ENCODE data around the gene MGME1.
"Not testable (repeated sequence)": the region's sequence is repeated elsewhere in the genome, so short reads cannot be mapped to it uniquely, and the experiment has no call there.

Gene MGME1

DNA sequence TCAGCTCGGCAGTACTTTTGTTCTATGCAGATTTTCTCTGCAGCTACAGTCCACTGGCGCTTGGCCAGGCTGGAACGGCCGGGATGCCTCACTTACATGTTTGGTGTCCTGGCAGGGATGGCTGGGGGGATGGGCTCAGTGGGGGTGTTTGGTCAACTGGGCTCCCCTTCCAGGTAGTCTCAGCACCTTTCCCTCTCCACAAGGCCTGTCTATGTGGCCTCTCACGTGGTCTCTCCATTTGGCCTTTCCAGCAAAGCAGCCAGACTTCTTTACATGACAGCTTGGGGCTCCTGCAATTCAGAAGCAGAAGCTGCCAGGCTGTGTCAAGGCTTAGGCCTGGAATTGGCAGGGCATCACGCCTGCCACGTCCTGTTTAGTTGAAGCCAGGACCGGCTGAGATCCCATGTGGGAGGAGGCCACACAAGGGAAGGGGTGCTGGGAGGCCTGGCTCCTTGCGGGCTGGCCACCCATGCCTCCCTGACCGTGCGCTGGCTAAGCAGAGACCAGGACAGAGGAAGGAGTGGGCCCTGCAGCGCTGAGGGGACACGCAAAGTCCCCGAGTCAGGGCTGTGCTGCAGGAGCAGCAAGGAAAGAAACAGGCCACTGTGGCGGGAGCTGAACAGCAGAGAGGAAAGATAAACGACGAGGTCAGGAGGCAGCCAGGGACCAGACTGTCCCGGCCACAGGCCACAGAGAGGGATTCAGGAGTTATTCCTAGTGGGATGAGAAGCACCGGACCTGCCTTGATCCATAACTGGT, 38.9 kb downstream of the MGME1 start:
- Mint-ChIP-seq H3K27me3 (peaks cover 10% of the 10 kb centered on the region), H3K27ac (no peak overlapping the region), H3K9me3 (no peaks in the 10 kb centered on the region), H3K4me3 (no peak overlapping the region), H3K4me1 (peaks cover 33% of the 10 kb centered on the region), H3K36me3 (no peaks in the 10 kb centered on the region)
- no peak for ATAC-seq

DNA sequence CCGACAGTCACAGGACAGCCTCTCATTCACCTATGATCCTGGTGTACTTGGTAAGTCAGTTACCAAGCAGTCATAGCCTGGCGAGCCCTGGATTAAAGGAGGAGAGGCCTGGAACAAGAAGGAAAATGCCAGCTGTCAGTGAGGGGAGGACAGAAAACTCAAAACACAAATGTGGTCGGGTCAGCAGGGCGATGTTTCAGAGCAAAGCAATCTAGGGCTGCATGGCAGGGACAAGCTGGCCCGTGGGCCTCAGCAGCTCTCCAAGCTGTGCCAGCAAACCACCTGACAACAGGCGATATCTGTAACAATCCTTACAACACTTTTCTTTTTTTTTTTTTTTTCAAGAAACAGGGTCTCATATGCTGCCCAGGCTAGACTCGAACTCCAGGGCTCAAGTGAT, 40.3 kb downstream of the MGME1 start:
- no peak for ATAC-seq
- H3K4me3 Mint-ChIP-seq, result no peak overlapping the region
- peaks cover 10% of the 10 kb centered on the region for H3K27me3 Mint-ChIP-seq
- no peaks in the 10 kb centered on the region for H3K36me3 Mint-ChIP-seq
- H3K9me3 Mint-ChIP-seq, result no peaks in the 10 kb centered on the region
- H3K4me1 Mint-ChIP-seq, result peaks cover 26% of the 10 kb centered on the region
- H3K27ac Mint-ChIP-seq, result no peak overlapping the region

- Mint-ChIP-seq H3K9me3 (no peaks in the 10 kb centered on the region), H3K4me1 (peaks cover 8% of the 10 kb centered on the region), H3K4me3 (no peak overlapping the region), H3K27ac (no peak overlapping the region), H3K36me3 (no peaks in the 10 kb centered on the region), H3K27me3 (peaks cover 10% of the 10 kb centered on the region)
- no peak for ATAC-seq
Observed at GRCh38 chr20:18011482-18011881, 42.7 kb downstream of the MGME1 start.

- peak; percentile 50 for ATAC-seq
Observed at GRCh38 chr20:18011951-18012645, 43.3 kb downstream of the MGME1 start.

GRCh38 chr20:18012901-18013300, 44.1 kb downstream of the MGME1 start:
- no peak overlapping the region for H3K4me3 Mint-ChIP-seq
- no peak for ATAC-seq
- no peak overlapping the region for H3K27ac Mint-ChIP-seq
- H3K4me1 Mint-ChIP-seq, result peaks cover 8% of the 10 kb centered on the region
- no peaks in the 10 kb centered on the region for H3K36me3 Mint-ChIP-seq
- H3K27me3 Mint-ChIP-seq, result peaks cover 10% of the 10 kb centered on the region
- H3K9me3 Mint-ChIP-seq, result no peaks in the 10 kb centered on the region

More at GRCh38 chr20:18011951-18012645, 43.3 kb downstream of the MGME1 start:
- peaks cover 8% of the 10 kb centered on the region for H3K4me1 Mint-ChIP-seq
- H3K27me3 Mint-ChIP-seq, result peaks cover 10% of the 10 kb centered on the region
- no peak overlapping the region for H3K27ac Mint-ChIP-seq
- no peak overlapping the region for H3K4me3 Mint-ChIP-seq
- no peaks in the 10 kb centered on the region for H3K9me3 Mint-ChIP-seq
- no peaks in the 10 kb centered on the region for H3K36me3 Mint-ChIP-seq

DNA sequence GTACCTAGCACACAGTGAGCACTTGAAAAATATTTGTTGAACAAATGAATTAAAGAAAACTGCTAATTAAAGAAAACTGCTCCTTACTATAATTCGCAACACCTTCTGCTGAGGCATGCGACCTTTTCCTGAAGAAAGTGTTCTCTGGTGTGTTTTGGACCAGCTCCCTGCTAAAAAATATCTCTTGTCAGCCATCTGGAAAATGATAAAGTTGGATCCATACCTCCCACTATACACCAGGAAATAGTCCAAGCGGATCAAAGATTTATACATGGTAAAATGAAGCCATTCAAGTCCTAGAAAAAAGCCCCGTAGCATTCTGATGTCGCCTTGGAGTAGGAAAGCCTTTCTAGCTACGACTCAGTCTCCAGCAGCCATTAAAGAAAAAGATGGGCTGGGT, 45.6 kb downstream of the MGME1 start:
- no peaks in the 10 kb centered on the region for H3K9me3 Mint-ChIP-seq
- H3K4me3 Mint-ChIP-seq, result no peak overlapping the region
- no peak overlapping the region for H3K27ac Mint-ChIP-seq
- peaks cover 10% of the 10 kb centered on the region for H3K27me3 Mint-ChIP-seq
- no peaks in the 10 kb centered on the region for H3K36me3 Mint-ChIP-seq
- peaks cover 8% of the 10 kb centered on the region for H3K4me1 Mint-ChIP-seq
- ATAC-seq, result no peak

GRCh38 chr20:18016772-18017171, 48.0 kb downstream of the MGME1 start:
- H3K27ac Mint-ChIP-seq, result no peak overlapping the region
- H3K4me1 Mint-ChIP-seq, result peaks cover 5% of the 10 kb centered on the region
- H3K27me3 Mint-ChIP-seq, result no peaks in the 10 kb centered on the region
- H3K4me3 Mint-ChIP-seq, result no peak overlapping the region
- H3K36me3 Mint-ChIP-seq, result no peaks in the 10 kb centered on the region
- H3K9me3 Mint-ChIP-seq, result no peaks in the 10 kb centered on the region
- no peak for ATAC-seq

DNA sequence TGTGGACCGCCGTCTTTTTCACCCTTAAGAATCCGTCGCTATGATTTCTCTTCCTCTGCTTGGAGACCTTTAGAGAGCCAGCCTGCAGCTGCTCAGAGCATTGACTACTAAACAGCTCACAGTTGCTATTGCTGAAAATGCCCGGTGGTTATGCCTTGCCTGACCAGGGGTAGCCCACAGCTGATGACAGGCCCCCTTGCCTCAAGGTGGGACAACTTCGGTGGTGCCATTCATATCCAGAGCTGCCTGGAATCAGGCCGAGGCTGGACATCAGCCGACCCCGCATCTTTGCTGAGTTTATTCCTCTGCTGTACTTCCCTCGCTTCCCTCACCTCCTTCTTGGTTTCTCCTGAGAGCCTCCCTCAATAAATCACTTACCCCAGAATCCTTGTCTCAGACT, 49.3 kb downstream of the MGME1 start:
- H3K4me3 Mint-ChIP-seq, result no peak overlapping the region
- no peaks in the 10 kb centered on the region for H3K27me3 Mint-ChIP-seq
- no peaks in the 10 kb centered on the region for H3K4me1 Mint-ChIP-seq
- no peak overlapping the region for H3K27ac Mint-ChIP-seq
- ATAC-seq, result no peak
- no peaks in the 10 kb centered on the region for H3K9me3 Mint-ChIP-seq
- no peaks in the 10 kb centered on the region for H3K36me3 Mint-ChIP-seq

DNA sequence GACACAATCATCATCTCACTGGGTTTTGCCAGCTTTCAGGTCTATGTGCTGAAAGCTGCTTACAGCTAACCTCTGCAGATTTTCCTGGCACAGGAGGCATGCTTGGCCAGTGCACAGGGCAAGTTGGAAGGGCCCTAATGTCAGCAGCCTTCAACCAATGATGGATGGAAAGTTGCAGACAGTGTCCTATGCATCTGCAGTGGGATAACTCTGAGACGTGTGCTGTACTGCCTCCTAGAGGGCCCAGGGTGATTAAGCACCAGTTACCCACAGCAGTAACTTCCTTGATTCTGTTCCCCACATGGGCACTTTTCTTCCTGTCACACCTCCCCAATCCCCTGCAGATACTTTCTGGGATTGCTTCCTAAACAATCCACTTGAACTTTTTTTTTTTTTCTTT, 50.2 kb downstream of the MGME1 start:
- ATAC-seq, result peak; percentile 65
- H3K27me3 Mint-ChIP-seq, result no peaks in the 10 kb centered on the region
- H3K27ac Mint-ChIP-seq, result no peak overlapping the region
- no peaks in the 10 kb centered on the region for H3K36me3 Mint-ChIP-seq
- no peak overlapping the region for H3K4me3 Mint-ChIP-seq
- H3K9me3 Mint-ChIP-seq, result no peaks in the 10 kb centered on the region
- H3K4me1 Mint-ChIP-seq, result no peaks in the 10 kb centered on the region

DNA sequence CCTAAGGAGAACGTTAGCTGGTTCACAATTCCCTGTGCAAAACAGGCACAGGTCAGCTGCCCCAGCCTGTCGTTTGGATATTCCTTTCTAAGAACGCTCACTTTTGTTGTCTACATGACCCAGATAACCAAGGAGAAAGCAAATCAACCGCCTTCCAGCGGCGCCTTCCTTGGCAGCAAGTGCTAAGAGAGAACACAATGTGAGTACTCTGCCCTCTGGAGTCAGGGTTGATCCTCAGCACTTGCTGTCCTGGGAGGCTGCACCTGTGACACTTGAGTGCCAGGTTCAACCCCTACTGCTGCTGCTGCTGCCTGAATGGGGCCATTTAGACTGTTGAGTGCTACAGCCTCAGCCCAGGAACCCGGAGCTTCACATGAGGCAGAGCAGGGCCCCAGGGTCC, 52.1 kb downstream of the MGME1 start:
- Mint-ChIP-seq H3K4me1 (no peaks in the 10 kb centered on the region), H3K27ac (no peak overlapping the region), H3K4me3 (no peak overlapping the region), H3K27me3 (no peaks in the 10 kb centered on the region), H3K36me3 (no peaks in the 10 kb centered on the region), H3K9me3 (no peaks in the 10 kb centered on the region)
- ATAC-seq, result no peak

GRCh38 chr20:18024606-18025127, 55.8 kb downstream of the MGME1 start:
- ATAC-seq, result no peak
- Mint-ChIP-seq H3K4me3 (no peak overlapping the region), H3K27ac (no peak overlapping the region), H3K27me3 (no peaks in the 10 kb centered on the region), H3K36me3 (no peaks in the 10 kb centered on the region), H3K9me3 (no peaks in the 10 kb centered on the region), H3K4me1 (no peaks in the 10 kb centered on the region)

DNA sequence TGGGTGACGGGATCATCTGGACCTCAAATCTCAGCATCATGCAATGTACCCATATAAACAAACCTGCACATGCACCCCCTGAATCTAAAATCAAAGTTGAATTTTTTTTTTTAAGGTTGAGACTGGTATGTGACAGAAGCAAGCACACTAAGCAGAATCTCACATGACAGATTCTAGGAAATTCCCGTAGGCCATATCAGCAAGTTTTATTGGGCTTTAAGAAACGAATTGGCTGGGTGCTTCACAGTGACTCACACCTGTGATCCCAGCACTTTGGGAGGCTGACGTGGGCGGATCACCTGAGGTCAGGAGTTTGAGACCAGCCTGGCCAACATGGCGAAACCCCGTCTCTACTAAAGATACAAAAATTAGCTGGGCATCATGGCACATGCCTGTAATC, 58.2 kb downstream of the MGME1 start:
- H3K27me3 Mint-ChIP-seq, ATAC-seq, H3K27ac Mint-ChIP-seq, H3K36me3 Mint-ChIP-seq, H3K4me3 Mint-ChIP-seq, H3K9me3 Mint-ChIP-seq, H3K4me1 Mint-ChIP-seq: not testable (repeated sequence)

DNA sequence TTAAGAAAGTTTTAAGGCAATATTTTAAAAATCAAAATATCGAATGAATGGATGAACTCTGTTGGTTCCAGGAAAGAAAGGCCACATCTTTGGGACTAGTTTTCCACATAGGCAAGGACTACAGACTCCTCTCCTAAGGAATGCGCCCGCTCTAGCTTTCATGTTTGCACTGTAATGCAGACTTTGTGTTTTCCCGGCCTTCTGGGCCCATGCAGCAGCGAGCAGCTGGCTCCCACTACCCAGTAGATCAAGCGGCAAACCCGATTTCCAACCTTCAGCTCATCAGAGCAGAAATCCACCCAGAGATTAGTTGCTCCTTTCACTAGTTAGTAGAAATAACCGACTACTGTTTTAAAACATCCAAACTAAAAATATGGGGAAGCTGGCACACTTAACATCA, 61.2 kb downstream of the MGME1 start:
- Mint-ChIP-seq H3K27ac (no peak overlapping the region), H3K36me3 (no peaks in the 10 kb centered on the region), H3K4me1 (no peaks in the 10 kb centered on the region), H3K9me3 (peaks cover 3% of the 10 kb centered on the region), H3K27me3 (peaks cover 30% of the 10 kb centered on the region), H3K4me3 (no peak overlapping the region)
- ATAC-seq, result no peak

DNA sequence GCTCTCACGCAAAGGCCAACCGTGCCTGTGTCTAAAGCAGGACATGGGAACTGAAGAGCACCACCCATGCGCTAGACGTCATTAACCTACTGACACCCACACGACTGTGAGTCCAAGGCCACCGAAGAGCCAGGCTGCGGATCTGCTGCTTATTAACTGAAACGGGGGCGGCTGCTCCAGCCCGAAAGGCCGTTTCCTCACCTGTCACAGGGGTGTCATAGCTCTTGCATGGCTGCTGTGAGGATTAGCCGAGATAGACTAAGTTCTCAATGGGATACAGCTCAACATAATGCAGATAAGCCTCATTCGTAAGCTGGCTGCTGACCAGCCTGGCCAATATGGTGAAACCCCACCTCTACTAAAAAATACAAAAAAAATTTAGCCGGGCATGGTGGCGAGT, 62.2 kb downstream of the MGME1 start:
- H3K36me3 Mint-ChIP-seq, result no peaks in the 10 kb centered on the region
- peaks cover 3% of the 10 kb centered on the region for H3K9me3 Mint-ChIP-seq
- no peak overlapping the region for H3K27ac Mint-ChIP-seq
- H3K4me3 Mint-ChIP-seq, result no peak overlapping the region
- H3K27me3 Mint-ChIP-seq, result peaks cover 33% of the 10 kb centered on the region
- H3K4me1 Mint-ChIP-seq, result no peaks in the 10 kb centered on the region
- ATAC-seq, result no peak

DNA sequence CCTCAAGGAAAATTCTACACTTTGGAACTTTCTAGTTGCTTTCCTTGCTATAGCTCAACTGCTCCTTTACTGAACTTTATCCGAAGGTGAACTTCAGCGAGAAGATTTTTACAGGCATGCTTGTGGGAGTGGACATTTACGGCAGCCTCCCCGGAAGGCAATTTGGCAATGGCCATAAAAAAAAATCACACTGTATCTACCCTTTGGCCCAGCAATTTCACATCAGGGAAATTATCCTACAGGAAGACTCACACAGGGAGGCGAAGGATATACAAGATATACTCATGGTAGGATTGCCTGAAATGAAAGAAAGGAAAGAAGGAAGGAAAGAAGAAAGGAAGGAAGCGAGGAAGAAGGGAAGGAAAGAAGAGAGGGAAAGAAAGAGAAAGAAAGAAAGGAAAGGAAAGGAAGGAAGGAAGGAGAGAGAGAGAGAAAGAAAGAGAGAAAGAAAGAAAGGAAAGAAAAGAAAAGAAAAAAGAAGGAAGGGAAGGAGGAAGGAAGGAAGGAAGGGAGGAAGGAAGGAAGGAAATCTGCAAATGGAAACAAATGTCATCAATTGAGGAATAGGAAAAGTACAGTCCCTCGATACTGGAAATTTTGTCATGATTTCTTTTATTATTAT, 63.2 kb downstream of the MGME1 start:
- Mint-ChIP-seq H3K9me3 (peaks cover 3% of the 10 kb centered on the region), H3K27me3 (peaks cover 33% of the 10 kb centered on the region), H3K27ac (no peak overlapping the region), H3K4me1 (no peaks in the 10 kb centered on the region), H3K4me3 (no peak overlapping the region), H3K36me3 (no peaks in the 10 kb centered on the region)
- ATAC-seq, result no peak
